ENCODE data around the gene TRIM71.
"Not testable (repeated sequence)": the region's sequence is repeated elsewhere in the genome, so short reads cannot be mapped to it uniquely, and the experiment has no call there.

The TRIM71 gene

GRCh38 chr3:32897981-32898623 lies 80.3 kb downstream of the TRIM71 start:
- no peaks in the 10 kb centered on the region for H3K27me3 ChIP-seq (ENCODE audit: low read length)
- no peak overlapping the region for H3K9ac ChIP-seq (ENCODE audit: low read length)
- no peak overlapping the region for H3K27ac ChIP-seq (ENCODE audit: low read depth, low read length)
- H2AFZ ChIP-seq (ENCODE audit: low read depth, low read length, severe bottlenecking): no peak overlapping the region
- no peaks in the 10 kb centered on the region for H3K36me3 ChIP-seq (ENCODE audit: low read length)
- H3K4me3 ChIP-seq (ENCODE audit: insufficient read depth, low read length, poor library complexity, severe bottlenecking): no peak overlapping the region
- H3K79me2 ChIP-seq (ENCODE audit: insufficient read depth, low read length): no peaks in the 10 kb centered on the region
- H4K20me1 ChIP-seq (ENCODE audit: low read depth, low read length): no peaks in the 10 kb centered on the region
- H3K9me2 ChIP-seq (replicated peaks; ENCODE audit: insufficient read depth, low read length): no peaks in the 10 kb centered on the region
- H3K9me3 ChIP-seq (ENCODE audit: insufficient read depth, low read length): no peaks in the 10 kb centered on the region
- no peak overlapping the region for H3K4me2 ChIP-seq (ENCODE audit: low read depth, low read length, poor library complexity, severe bottlenecking)
- no peaks in the 10 kb centered on the region for H3F3A ChIP-seq (ENCODE audit: insufficient read depth)
- no peak for TF ChIP-seq EZH2phosphoT487 (conservative IDR thresholded peaks at IDR 0.05; ENCODE audit: low read length)
- TF ChIP-seq, protein P1, sequence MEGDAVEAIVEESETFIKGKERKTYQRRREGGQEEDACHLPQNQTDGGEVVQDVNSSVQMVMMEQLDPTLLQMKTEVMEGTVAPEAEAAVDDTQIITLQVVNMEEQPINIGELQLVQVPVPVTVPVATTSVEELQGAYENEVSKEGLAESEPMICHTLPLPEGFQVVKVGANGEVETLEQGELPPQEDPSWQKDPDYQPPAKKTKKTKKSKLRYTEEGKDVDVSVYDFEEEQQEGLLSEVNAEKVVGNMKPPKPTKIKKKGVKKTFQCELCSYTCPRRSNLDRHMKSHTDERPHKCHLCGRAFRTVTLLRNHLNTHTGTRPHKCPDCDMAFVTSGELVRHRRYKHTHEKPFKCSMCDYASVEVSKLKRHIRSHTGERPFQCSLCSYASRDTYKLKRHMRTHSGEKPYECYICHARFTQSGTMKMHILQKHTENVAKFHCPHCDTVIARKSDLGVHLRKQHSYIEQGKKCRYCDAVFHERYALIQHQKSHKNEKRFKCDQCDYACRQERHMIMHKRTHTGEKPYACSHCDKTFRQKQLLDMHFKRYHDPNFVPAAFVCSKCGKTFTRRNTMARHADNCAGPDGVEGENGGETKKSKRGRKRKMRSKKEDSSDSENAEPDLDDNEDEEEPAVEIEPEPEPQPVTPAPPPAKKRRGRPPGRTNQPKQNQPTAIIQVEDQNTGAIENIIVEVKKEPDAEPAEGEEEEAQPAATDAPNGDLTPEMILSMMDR (IDR thresholded peaks at IDR 0.05; ENCODE audit: insufficient read depth, low read length, poor library complexity, severe bottlenecking): no peak

DNA sequence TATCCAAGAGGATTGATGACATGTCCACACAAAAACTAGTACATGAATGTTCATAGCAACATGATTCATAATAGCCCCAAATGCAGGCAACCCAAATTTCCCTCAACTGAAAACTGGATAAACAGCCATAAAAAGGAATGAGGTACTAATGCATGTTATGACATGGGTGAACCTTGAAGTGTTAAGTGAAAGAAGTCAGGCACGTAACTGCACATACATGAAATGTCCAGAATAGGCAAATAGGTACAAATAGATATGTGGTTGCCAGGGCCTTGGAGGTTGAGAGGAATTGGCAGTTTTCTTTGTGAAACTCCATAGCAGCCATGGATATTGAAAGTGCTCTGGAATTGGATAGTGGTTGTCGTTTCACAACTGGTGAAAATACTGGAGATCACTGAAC lies 81.5 kb downstream of the TRIM71 start:
- Histone ChIP-seq H3K9ac (ENCODE audit: low read length) (no peak overlapping the region), H3F3A (ENCODE audit: insufficient read depth) (no peaks in the 10 kb centered on the region), H3K27ac (ENCODE audit: low read depth, low read length) (no peak overlapping the region), H3K36me3 (ENCODE audit: low read length) (no peaks in the 10 kb centered on the region), H4K20me1 (ENCODE audit: low read depth, low read length) (no peaks in the 10 kb centered on the region), H3K4me2 (ENCODE audit: low read depth, low read length, poor library complexity, severe bottlenecking) (no peak overlapping the region), H3K79me2 (ENCODE audit: insufficient read depth, low read length) (no peaks in the 10 kb centered on the region), H3K27me3 (ENCODE audit: low read length) (no peaks in the 10 kb centered on the region), H3K4me3 (ENCODE audit: insufficient read depth, low read length, poor library complexity, severe bottlenecking) (no peak overlapping the region), H2AFZ (ENCODE audit: low read depth, low read length, severe bottlenecking) (no peak overlapping the region), H3K9me2 (replicated peaks; ENCODE audit: insufficient read depth, low read length) (no peaks in the 10 kb centered on the region), H3K9me3 (ENCODE audit: insufficient read depth, low read length) (no peaks in the 10 kb centered on the region)
- TF ChIP-seq, protein P1 (IDR thresholded peaks at IDR 0.05; ENCODE audit: insufficient read depth, low read length, poor library complexity, severe bottlenecking): no peak
- no peak for TF ChIP-seq EZH2phosphoT487 (conservative IDR thresholded peaks at IDR 0.05; ENCODE audit: low read length)

DNA sequence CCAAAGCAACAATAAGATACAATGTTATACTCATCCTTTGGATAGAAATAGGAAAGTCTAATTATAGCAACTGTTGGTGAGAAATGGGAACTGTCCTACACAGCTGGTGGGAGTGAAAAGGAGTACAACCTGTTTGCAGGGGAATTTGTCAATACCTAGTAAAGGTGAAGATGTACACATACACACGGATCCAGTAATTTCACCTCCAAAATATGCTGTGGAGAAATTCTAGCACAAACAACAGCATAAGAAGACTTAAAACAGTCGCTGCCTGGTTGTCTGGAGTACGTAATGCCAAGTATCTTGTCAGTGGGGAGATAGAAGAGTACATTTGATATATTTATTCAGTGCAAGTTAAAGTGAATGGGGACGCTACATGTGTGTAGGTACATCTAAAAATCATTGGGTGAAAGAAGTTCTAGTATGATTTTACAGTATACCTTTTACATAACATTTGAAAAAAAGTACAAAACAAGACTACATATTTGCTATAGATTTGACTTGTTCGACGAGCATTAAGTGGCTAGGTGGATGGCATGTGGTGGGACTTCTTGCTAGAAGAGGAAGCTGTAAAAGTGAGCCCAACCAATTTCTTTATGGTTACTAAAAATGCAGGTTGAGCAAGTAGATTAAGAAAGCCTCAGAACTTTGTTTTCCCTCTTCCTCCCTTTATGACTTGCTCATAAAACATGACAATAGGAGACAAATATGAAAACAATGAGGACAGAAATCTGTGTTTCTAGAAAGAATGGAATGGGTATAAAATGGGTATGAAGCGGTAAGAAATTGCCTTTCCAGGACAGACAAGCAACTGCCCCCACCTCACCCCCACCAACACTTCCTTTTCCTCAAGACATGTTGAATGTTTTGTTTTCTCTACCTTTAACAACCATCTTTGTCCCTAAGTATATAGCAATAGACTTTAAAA lies 83.5 kb downstream of the TRIM71 start:
- Histone ChIP-seq H3K4me3 (ENCODE audit: insufficient read depth, low read length, poor library complexity, severe bottlenecking) (no peak overlapping the region), H3K36me3 (ENCODE audit: low read length) (no peaks in the 10 kb centered on the region), H3K27ac (ENCODE audit: low read depth, low read length) (no peak overlapping the region), H3K9ac (ENCODE audit: low read length) (no peak overlapping the region), H3K9me2 (replicated peaks; ENCODE audit: insufficient read depth, low read length) (no peaks in the 10 kb centered on the region), H3K4me2 (ENCODE audit: low read depth, low read length, poor library complexity, severe bottlenecking) (no peak overlapping the region), H2AFZ (ENCODE audit: low read depth, low read length, severe bottlenecking) (no peak overlapping the region), H3K79me2 (ENCODE audit: insufficient read depth, low read length) (no peaks in the 10 kb centered on the region), H4K20me1 (ENCODE audit: low read depth, low read length) (no peaks in the 10 kb centered on the region), H3K9me3 (ENCODE audit: insufficient read depth, low read length) (no peaks in the 10 kb centered on the region), H3K27me3 (ENCODE audit: low read length) (no peaks in the 10 kb centered on the region), H3F3A (ENCODE audit: insufficient read depth) (no peaks in the 10 kb centered on the region)
- TF ChIP-seq, protein P1 (IDR thresholded peaks at IDR 0.05; ENCODE audit: insufficient read depth, low read length, poor library complexity, severe bottlenecking): no peak
- TF ChIP-seq EZH2phosphoT487 (conservative IDR thresholded peaks at IDR 0.05; ENCODE audit: low read length): no peak

GRCh38 chr3:32902887-32903371 lies 85.1 kb downstream of the TRIM71 start:
- not testable (repeated sequence) for H3K9ac ChIP-seq (ENCODE audit: low read length); H3K4me2 ChIP-seq (ENCODE audit: low read depth, low read length, poor library complexity, severe bottlenecking); H3K36me3 ChIP-seq (ENCODE audit: low read length); H3K9me3 ChIP-seq (ENCODE audit: insufficient read depth, low read length); H3K9me2 ChIP-seq (replicated peaks; ENCODE audit: insufficient read depth, low read length); H3F3A ChIP-seq (ENCODE audit: insufficient read depth); H3K4me3 ChIP-seq (ENCODE audit: insufficient read depth, low read length, poor library complexity, severe bottlenecking); H3K27me3 ChIP-seq (ENCODE audit: low read length); H4K20me1 ChIP-seq (ENCODE audit: low read depth, low read length); H3K27ac ChIP-seq (ENCODE audit: low read depth, low read length); H2AFZ ChIP-seq (ENCODE audit: low read depth, low read length, severe bottlenecking); H3K79me2 ChIP-seq (ENCODE audit: insufficient read depth, low read length)
